GM20000 (cell line): ENCODE measurements around the gene LILRB3.
"Not testable (repeated sequence)": the region's sequence is repeated elsewhere in the genome, so short reads cannot be mapped to it uniquely, and the experiment has no call there.

Source experiments
- DNase-seq: peaks from one replicate; pipeline ENCODE4 v3.0.0; 2012; ENCODE audit warnings: low spot score
- CTCF ChIP-seq: IDR thresholded peaks from 2 replicates; pipeline ENCODE4 v1.5.1; 2012; ENCODE audit warnings: mild to moderate bottlenecking, control low read depth; ENCODE audit errors: extremely low read depth, missing control alignments

LILRB3 gene

GRCh38 chr19:54173951-54174834, 48.6 kb downstream of the LILRB3 start:
- DNase-seq: no peak
- no peak for TF ChIP-seq CTCF

DNA sequence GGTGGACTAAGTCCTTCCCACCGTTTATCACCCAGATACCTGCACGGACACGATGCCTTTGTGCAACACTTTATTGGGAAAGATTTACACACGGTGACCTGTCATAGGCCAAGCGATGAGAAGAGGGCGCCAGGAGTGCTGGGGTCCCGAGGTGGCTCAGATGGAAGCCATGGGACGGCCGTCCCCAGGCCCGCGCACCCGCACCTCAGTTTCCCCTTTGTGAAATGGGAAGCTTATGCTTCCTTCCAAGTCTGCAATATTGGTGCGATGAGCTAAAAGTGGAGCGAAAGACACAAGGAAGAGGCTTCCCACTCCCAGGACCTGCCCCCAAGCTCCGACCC, 49.5 kb downstream of the LILRB3 start:
- no peak for TF ChIP-seq CTCF

DNA sequence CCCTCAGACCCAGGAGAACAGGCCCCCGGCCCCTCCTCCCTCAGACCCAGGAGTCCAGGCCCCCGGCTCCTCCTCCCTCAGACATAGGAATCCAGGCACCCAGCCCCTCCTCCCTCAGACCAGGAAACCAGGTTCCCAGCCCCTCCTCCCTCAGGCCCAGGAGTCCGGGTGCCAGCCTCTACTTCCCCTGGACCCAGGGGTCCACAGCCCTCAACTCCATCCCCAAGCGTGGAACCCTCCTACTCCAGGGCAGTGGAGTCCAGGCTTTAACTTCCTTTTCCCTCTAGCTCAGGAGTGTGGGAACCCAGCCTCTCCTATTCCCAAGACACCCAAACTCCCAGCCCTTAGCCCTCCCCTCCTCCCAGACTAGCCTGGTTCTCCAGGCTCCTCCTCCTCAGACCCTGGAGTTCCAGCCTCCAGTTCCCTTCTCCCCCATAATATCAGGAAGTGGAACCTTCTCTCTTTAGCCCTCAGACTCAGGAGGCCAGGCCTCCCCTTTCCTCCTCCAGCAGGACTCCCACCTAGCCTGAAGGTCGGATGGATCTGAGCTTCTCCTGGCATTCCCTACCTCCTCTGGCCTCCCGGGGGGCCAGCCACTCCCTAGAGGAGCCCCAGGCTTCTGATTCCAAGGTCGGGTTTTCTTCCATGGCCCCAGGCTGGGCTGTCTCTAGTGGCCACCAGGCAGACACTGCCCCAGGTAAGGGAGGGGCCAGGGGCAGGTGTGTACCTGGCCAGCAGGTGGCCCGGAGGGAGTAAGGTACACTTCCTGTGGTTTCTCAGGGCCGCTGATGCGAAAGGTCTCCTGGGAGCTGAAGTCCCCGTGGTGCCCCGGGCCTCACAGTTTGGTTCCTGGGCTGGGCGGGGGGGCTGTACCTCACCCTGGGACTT, 50.1 kb downstream of the LILRB3 start, which contains the start of gene TMC4:
Gene TMC4, minus strand, starts transcription at position 690 of the 888 bp plus-strand sequence. Its CDS starts 43 bp downstream, at position 647.
- no peak for TF ChIP-seq CTCF
- DNase-seq: no peak

More for the DNA sequence above, 49.5 kb downstream of the LILRB3 start:
- DNase-seq: no peak

DNA sequence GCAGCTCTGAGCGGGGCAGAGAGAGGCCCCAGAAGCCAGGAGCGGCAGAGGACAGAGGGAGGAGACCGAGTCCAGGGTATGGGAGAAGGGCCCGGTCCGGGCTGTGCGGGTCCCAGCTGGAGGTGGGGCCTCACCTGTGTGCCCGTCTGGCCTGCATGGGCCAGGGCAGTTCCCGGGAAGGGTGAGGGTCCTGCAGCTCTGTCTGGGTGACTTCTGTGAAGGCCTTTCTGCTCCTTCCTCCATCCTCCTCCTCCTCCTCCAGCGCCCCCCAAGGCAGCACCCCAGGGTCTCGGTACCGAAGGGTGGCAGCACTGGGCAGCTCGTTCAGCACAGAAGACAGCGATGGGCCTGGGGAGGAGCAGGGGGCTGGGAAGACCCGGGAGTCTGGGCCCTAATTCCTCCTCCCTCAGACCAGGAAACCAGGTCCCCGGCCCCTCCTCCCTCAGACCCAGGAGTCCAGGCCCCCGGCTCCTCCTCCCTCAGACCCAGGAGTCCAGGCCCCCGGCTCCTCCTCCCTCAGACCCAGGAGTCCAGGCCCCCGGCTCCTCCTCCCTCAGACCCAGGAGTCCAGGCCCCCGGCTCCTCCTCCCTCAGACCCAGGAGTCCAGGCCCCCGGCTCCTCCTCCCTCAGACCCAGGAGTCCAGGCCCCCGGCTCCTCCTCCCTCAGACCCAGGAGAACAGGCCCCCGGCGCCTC, 50.9 kb downstream of the LILRB3 start:
- not testable (repeated sequence) for DNase-seq

- no peak for TF ChIP-seq CTCF
- no peak for DNase-seq
Observed at GRCh38 chr19:54169149-54169740, 53.6 kb downstream of the LILRB3 start.

- DNase-seq: peak; percentile 90
- peak; percentile 81 for TF ChIP-seq CTCF
Observed at GRCh38 chr19:54168174-54168917, 54.5 kb downstream of the LILRB3 start.
